ENCODE measurements around the gene KIAA0319L. TPM values are rescaled to one million over a fixed set of nuclear protein-coding genes. Genes with fewer than 3 reads are reported as not detected.

The KIAA0319L gene
- total and polyA plus RNA-seq, 4 donors, result 27.0 to 107 (median 27.9) TPM

DNA sequence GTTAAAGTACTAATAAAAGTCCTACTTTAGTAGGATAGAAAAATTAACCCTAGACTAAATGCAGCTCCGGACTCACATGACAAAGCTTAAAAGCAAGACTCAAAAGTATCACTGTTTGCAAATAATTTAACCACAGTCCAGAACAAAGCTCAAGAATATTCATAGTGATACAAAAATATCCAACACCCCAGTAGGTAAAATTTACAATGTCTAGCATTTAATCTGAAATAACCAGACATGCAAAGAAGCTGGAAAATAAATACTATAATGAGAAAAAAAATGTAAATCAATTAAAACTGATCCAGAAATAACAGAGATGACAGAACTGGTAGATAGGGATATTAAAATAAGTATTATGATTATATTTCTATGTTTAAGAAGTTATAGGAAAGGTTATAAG is 67.0 kb downstream of the KIAA0319L start (continued):
- no peak for TF ChIP-seq JUND (IDR thresholded peaks at IDR 0.05)
- TF ChIP-seq EGR1 (IDR thresholded peaks at IDR 0.05; ENCODE audit: low read depth in 2 of 2), result no peak

DNA sequence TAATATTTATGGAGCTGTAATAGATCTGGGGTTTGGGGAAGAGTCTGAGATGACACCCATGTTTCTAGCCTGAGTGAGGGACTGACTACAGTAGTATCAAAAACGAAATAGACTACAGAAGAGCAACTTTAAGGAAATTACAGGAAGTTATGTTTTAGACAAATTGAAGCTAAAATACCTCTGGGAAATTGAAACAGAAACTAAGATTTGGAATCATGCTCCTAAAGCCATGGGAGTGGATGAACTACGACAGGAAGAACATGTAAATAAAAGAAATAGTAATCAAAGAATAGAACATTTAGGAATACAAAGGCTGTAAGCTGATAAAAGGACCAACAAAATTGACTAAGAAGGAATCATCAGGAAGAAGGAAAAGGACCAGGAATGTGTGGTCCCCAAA is 68.9 kb downstream of the KIAA0319L start:
- Histone ChIP-seq H3K4me1 (ENCODE audit: control insufficient read depth in 4 of 4, insufficient read depth in 4 of 4, low read length in 3 of 4) (peaks cover 7 to 15% (median 10%) of the 10 kb centered on the region in 4 donors), H3K36me3 (ENCODE audit: control insufficient read depth in 4 of 4, insufficient read depth in 3 of 4, low read depth in 1 of 4, low read length in 3 of 4) (peaks cover 0 to 3% (median under 1%) of the 10 kb centered on the region in 4 donors), H3K9ac (ENCODE audit: low read depth in 1 of 2, low read length in 2 of 2) (peak overlapping the region in 1 of 2 donors; percentile 31), H3K27me3 (ENCODE audit: control insufficient read depth in 4 of 4, insufficient read depth in 4 of 4, low read length in 3 of 4) (no peaks in the 10 kb centered on the region), H3K27ac (ENCODE audit: low read depth in 1 of 2, low read length in 2 of 2) (peak overlapping the region; percentile 10 to 67), H3K9me3 (ENCODE audit: control insufficient read depth in 4 of 4, low read length in 3 of 4) (no peaks in the 10 kb centered on the region), H3K4me3 (ENCODE audit: low read depth in 1 of 3, low read length in 3 of 3) (peak overlapping the region in 2 of 3 donors; percentile 17 to 40)
- TF ChIP-seq RXRA (IDR thresholded peaks at IDR 0.05) (no peak), FOXA2 (IDR thresholded peaks at IDR 0.05) (no peak), HNF4A (conservative IDR thresholded peaks at IDR 0.05) (no peak), YY1 (IDR thresholded peaks at IDR 0.05) (no peak), TAF1 (conservative IDR thresholded peaks at IDR 0.05) (no peak), HNF4G (IDR thresholded peaks at IDR 0.05) (no peak), EGR1 (IDR thresholded peaks at IDR 0.05; ENCODE audit: low read depth in 2 of 2) (no peak), NR2F2 (IDR thresholded peaks at IDR 0.05) (no peak), CTCF (IDR thresholded peaks at IDR 0.05; ENCODE audit: low read depth, low read length, missing input control) (no peak), SP1 (IDR thresholded peaks at IDR 0.05) (no peak), RAD21 (IDR thresholded peaks at IDR 0.05) (no peak), FOXA1 (IDR thresholded peaks at IDR 0.05) (no peak), JUND (IDR thresholded peaks at IDR 0.05) (no peak), GABPA (IDR thresholded peaks at IDR 0.05 in 1 of 2, conservative IDR thresholded peaks at IDR 0.05 in 1 of 2) (no peak)
- TF ChIP-seq, protein P1, sequence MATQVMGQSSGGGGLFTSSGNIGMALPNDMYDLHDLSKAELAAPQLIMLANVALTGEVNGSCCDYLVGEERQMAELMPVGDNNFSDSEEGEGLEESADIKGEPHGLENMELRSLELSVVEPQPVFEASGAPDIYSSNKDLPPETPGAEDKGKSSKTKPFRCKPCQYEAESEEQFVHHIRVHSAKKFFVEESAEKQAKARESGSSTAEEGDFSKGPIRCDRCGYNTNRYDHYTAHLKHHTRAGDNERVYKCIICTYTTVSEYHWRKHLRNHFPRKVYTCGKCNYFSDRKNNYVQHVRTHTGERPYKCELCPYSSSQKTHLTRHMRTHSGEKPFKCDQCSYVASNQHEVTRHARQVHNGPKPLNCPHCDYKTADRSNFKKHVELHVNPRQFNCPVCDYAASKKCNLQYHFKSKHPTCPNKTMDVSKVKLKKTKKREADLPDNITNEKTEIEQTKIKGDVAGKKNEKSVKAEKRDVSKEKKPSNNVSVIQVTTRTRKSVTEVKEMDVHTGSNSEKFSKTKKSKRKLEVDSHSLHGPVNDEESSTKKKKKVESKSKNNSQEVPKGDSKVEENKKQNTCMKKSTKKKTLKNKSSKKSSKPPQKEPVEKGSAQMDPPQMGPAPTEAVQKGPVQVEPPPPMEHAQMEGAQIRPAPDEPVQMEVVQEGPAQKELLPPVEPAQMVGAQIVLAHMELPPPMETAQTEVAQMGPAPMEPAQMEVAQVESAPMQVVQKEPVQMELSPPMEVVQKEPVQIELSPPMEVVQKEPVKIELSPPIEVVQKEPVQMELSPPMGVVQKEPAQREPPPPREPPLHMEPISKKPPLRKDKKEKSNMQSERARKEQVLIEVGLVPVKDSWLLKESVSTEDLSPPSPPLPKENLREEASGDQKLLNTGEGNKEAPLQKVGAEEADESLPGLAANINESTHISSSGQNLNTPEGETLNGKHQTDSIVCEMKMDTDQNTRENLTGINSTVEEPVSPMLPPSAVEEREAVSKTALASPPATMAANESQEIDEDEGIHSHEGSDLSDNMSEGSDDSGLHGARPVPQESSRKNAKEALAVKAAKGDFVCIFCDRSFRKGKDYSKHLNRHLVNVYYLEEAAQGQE (IDR thresholded peaks at IDR 0.05), result no peak
- TF ChIP-seq, protein P2, sequence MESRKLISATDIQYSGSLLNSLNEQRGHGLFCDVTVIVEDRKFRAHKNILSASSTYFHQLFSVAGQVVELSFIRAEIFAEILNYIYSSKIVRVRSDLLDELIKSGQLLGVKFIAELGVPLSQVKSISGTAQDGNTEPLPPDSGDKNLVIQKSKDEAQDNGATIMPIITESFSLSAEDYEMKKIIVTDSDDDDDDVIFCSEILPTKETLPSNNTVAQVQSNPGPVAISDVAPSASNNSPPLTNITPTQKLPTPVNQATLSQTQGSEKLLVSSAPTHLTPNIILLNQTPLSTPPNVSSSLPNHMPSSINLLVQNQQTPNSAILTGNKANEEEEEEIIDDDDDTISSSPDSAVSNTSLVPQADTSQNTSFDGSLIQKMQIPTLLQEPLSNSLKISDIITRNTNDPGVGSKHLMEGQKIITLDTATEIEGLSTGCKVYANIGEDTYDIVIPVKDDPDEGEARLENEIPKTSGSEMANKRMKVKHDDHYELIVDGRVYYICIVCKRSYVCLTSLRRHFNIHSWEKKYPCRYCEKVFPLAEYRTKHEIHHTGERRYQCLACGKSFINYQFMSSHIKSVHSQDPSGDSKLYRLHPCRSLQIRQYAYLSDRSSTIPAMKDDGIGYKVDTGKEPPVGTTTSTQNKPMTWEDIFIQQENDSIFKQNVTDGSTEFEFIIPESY (IDR thresholded peaks at IDR 0.05), result no peak
- TF ChIP-seq, protein P3, sequence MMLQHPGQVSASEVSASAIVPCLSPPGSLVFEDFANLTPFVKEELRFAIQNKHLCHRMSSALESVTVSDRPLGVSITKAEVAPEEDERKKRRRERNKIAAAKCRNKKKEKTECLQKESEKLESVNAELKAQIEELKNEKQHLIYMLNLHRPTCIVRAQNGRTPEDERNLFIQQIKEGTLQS (IDR thresholded peaks at IDR 0.05), result no peak
- TF ChIP-seq, protein P4, sequence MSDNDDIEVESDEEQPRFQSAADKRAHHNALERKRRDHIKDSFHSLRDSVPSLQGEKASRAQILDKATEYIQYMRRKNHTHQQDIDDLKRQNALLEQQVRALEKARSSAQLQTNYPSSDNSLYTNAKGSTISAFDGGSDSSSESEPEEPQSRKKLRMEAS (IDR thresholded peaks at IDR 0.05), result no peak
- WGBS, result 26% methylated on average over 2 of the region's 2 CpGs
- DNase-seq (ENCODE audit: low spot score), result no peak

All from liver (tissue), 9 donors.